Measurements from ENCODE around the gene RHBG.
"Not testable (repeated sequence)": the region's sequence is repeated elsewhere in the genome, so short reads cannot be mapped to it uniquely, and the experiment has no call there.

Gene RHBG

DNA sequence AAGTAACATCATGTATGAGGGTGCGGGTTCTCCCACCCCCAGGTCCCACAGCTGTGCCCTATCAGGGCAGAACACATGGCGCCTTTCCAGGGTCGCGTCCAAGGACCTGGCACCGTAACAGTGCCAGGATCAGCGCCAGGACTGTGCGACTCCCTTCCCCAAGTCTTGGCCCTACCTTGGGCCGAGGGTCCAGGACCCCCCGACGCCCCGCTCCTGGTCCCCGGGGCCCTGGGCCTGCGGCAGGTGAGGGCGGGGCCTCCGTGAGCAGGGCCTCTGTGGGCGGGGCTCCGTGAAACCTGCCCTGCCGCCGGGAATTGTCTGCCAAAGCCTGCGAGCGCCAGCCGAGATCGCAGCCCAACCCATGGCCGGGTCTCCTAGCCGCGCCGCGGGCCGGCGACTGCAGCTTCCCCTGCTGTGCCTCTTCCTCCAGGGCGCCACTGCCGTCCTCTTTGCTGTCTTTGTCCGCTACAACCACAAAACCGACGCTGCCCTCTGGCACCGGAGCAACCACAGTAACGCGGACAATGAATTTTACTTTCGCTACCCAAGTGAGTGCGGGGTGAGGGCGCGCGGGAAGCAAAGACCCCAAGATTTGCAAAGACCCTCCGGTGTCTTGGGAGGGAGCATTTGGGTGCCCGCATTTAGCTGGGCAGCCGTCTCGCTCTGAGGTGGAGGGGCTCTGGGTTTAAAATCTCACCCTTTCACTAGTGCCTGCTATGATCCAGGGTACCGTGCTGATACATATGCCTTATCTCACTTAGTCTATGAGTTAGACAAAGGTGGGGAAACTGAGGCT, at the start of gene RHBG:
Gene RHBG, plus strand, starts transcription at position 323 of the 796 bp plus-strand sequence. Its CDS starts 39 bp downstream, at position 362.
- peak within 1 kb of the TSS; percentile 38 for H3K4me3 ChIP-seq (ENCODE audit: low read length)
- no peak for TF ChIP-seq CTCF (conservative IDR thresholded peaks at IDR 0.05; ENCODE audit: low read length)
- peak; percentile 13 for DNase-seq (ENCODE audit: low read depth)

GRCh38 chr1:156319664-156320063, 49.3 kb upstream of the RHBG start:
- DNase-seq (ENCODE audit: low read depth): peak; percentile 38
- TF ChIP-seq CTCF (conservative IDR thresholded peaks at IDR 0.05; ENCODE audit: low read length): peak; percentile 63
- no peak overlapping the region for H3K4me3 ChIP-seq (ENCODE audit: low read length)

DNA sequence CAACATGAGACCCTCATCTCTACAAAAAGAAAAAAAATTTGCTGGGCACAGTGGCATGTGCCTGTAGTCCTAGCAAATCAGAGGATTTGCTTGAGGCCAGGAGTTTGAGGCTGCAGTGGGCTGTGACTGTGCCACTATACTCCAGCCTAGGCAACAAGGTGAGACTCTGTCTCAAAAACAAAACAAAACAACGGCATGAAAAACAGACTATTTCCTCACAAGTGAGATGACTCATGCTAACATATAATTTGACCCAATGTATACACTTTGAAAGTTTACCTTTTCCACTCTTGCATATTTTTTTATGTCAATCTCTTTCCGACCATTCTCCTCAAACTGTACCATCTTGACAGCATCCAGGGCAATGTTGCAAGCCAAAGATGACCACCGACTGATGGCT, 48.5 kb upstream of the RHBG start:
- no peak for TF ChIP-seq CTCF (conservative IDR thresholded peaks at IDR 0.05; ENCODE audit: low read length)
- H3K4me3 ChIP-seq (ENCODE audit: low read length): no peak overlapping the region
- no peak for DNase-seq (ENCODE audit: low read depth)

- H3K4me3 ChIP-seq (ENCODE audit: low read length); DNase-seq (ENCODE audit: low read depth): not testable (repeated sequence)
Observed at GRCh38 chr1:156323179-156323578, 45.8 kb upstream of the RHBG start.

DNA sequence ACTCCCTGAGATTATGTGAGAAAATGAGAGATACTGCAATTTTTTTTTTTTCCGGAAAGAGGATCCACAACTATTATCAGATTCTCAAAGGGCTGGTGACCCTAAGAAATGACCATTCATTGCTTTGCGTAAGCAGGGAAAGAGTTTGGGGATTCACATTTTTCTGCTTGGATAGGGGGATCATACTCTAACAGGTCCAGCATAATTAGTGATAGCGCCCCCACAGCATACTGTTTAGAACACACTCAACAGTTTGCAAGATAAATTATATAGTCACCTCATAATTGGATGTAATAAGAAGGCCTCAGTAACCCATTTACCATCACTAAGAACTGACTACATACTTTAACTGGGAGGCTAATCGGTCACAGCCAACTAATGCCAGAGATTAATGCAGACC, 32.8 kb upstream of the RHBG start:
- no peak for TF ChIP-seq CTCF (conservative IDR thresholded peaks at IDR 0.05; ENCODE audit: low read length)
- peak overlapping the region; percentile 95 for H3K4me3 ChIP-seq (ENCODE audit: low read length)
- DNase-seq (ENCODE audit: low read depth): no peak

- no peak for DNase-seq (ENCODE audit: low read depth)
- TF ChIP-seq CTCF (conservative IDR thresholded peaks at IDR 0.05; ENCODE audit: low read length): no peak
Observed at GRCh38 chr1:156337052-156337887, 31.7 kb upstream of the RHBG start.

GRCh38 chr1:156337888-156338179, 31.2 kb upstream of the RHBG start:
- H3K4me3 ChIP-seq (ENCODE audit: low read length): peak overlapping the region; percentile 95
- no peak for DNase-seq (ENCODE audit: low read depth)
- TF ChIP-seq CTCF (conservative IDR thresholded peaks at IDR 0.05; ENCODE audit: low read length): no peak

More at GRCh38 chr1:156337052-156337887, 31.7 kb upstream of the RHBG start:
- peak overlapping the region; percentile 95 for H3K4me3 ChIP-seq (ENCODE audit: low read length)
